Subcutaneous adipose tissue (tissue), 4 donors: ENCODE results near the gene SCAMP1. TPM values are rescaled to one million over a fixed set of nuclear protein-coding genes. Genes with fewer than 3 reads are reported as not detected.

ENCODE experiments used
- total RNA-seq, 4 donors: library from RNA; depleted of rRNA; stranded (reverse); fragments of >200 nt; gene quantifications; one replicate each; pipeline ENCODE4 v1.1.0, GENCODE V29; 2016
- TF ChIP-seq, protein P1 (sequence below): fragments of 450-650 bp; IDR thresholded peaks from one replicate; pipeline ENCODE4 v1.5.1; 2016; ENCODE audit warnings: low read depth, mild to moderate bottlenecking, control low read depth, antibody characterized with exemption, moderate library complexity

Gene SCAMP1
- total RNA-seq, 4 donors from 2014 or later, result 27.5 to 41.3 (median 34.0) TPM

- TF ChIP-seq, protein P1, sequence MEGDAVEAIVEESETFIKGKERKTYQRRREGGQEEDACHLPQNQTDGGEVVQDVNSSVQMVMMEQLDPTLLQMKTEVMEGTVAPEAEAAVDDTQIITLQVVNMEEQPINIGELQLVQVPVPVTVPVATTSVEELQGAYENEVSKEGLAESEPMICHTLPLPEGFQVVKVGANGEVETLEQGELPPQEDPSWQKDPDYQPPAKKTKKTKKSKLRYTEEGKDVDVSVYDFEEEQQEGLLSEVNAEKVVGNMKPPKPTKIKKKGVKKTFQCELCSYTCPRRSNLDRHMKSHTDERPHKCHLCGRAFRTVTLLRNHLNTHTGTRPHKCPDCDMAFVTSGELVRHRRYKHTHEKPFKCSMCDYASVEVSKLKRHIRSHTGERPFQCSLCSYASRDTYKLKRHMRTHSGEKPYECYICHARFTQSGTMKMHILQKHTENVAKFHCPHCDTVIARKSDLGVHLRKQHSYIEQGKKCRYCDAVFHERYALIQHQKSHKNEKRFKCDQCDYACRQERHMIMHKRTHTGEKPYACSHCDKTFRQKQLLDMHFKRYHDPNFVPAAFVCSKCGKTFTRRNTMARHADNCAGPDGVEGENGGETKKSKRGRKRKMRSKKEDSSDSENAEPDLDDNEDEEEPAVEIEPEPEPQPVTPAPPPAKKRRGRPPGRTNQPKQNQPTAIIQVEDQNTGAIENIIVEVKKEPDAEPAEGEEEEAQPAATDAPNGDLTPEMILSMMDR, result no peak
Measured at GRCh38 chr5:78519198-78519941, 159.0 kb downstream of the SCAMP1 start.

- TF ChIP-seq, protein P1, result no peak
Measured at GRCh38 chr5:78521455-78521854, 161.0 kb downstream of the SCAMP1 start.

- TF ChIP-seq, protein P1, result no peak
Measured at GRCh38 chr5:78522476-78523260, 162.3 kb downstream of the SCAMP1 start.

DNA sequence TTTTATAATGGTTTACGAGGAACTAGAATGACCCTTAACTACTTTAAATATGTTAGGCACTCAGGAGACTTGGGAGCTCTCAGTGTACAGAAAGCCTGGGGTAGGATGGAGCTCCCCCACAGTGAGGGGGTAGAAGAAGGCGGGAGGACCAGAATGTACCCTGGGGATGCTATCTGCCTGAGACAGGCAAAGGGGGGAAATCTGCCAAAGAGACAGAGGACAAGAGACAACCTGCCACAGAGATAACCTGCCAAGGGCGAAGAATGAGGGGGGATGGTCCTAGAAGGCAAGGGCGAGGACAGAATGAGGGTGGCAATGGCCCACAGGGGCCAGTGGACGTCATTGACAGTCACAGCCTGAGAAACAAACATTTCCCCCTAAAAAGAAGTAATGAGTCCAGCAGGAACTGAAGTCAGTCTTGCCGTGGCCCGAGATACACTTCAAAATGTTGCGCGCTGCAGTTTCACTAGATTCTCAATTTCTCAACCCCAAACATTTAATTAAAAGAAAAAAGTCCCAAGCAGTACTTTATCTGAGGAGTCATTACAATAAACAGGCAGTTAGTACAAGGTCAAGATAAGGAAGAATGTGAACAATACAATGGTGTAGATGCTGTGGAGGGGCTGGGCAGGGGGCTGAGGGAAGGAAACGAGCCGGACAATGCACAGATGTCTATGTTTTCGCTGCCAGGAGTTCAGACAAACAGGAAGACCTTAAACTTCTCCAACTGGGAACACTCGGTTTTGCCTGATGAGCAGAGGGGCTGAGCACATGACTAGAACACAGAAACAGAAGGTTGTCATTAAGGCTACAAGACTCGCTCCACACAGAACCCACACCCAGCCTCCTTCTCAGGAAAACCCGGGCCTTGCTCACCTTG is 163.1 kb downstream of the SCAMP1 start:
- TF ChIP-seq, protein P1, result no peak

DNA sequence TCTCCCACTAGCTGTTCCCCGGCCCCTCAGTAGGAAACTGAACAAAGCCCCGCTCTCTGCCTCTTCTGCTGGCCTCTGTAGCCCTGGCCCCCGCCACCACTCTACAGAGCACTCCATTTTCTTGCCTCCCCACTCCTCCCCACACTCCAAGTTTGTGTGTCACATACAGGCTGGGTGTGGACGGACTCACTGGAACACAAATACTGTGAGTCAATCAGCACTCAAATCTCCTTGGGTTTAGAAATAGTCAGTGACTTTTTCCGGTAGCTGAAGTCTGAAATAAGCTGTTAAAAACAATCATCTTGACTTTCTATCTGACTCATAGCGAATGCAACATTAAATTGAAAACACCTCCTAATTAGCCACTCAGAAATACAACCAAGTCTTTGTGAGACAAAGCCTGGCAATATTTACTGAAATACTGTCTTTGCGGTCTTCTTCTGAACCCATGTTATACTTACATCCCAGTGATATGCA is 165.7 kb downstream of the SCAMP1 start:
- TF ChIP-seq, protein P1, result no peak

DNA sequence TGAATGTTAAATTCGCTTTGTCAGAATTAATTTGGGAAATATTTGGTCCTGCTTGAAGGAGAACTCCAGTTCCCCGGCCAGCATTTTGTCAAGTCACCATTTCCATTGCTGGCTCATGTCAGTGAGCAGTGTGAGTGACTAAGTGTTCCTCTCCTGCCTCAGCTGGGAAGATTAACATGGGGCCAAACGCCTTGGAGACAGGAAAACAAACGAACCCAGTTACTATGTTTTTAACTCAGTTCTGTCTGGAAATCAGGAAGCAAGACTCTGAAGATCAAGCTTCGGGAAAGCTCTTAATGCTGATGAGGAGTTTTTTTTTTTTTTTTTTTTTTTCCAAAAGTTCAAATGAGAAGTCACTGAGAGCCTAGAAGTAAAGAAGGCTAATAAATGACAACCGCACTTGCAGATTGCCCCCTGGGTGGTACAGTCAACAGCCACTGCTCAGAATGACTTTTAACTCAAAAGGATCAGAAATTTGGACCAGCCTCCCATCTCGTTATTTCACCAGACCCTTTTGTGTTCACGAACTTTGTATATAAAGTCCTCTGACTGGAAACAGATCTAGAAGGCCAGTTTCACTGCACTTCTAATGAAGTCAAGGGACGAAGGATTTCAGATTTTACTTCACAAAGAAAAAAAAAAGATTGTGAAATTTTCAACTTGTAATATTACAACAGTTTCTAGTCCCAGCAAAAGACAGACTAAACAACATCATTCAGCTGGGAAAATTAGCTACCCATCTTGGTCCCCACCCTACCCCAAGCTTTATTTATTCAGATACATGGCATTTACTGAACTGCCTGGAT is 166.8 kb downstream of the SCAMP1 start:
- TF ChIP-seq, protein P1, result no peak
